ENCODE data around the gene TMEM88. TPM values are rescaled to one million over a fixed set of nuclear protein-coding genes. Genes with fewer than 3 reads are reported as not detected.

The TMEM88 gene
- total and polyA plus RNA-seq, 2 of the 13 experiments (the other 11 are each of a cell fraction or from before 2014, with no cell fraction given): 0.31 to 0.66 TPM

- TF ChIP-seq ZNF329 (CRISPR knock-in tag; IDR thresholded peaks at IDR 0.05; ENCODE audit: low read depth) (no peak), PLRG1 (conservative IDR thresholded peaks at IDR 0.05) (no peak)
These were observed 43.6 kb upstream of the TMEM88 start (continued) for GRCh38 chr17:7811251-7811650.

DNA sequence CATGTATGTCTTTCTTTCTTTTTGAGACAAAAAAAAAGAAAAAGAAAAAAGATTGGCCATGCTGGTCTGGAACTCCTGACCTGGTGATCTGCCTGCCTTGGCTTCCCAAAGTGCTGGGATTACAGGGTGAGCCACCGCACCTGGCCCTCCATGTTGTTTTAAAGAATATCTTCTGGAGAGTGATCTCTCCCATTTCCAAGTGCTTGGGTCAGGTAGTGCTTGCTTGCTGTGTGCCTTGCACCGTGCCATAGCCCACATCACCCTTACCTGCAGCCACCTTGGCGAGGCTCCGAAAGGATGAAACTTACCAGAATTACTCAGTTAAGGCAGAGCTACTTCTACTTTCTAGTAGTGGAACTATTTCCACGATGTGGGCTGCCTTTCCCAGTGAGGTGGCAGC is 39.9 kb upstream of the TMEM88 start:
- Histone ChIP-seq H3K4me2 (ENCODE audit: low read depth, low read length) (no peak overlapping the region), H3K4me3 (replicated peaks in 1 of 3; ENCODE audit: insufficient read depth in 1 of 3, low read depth in 2 of 3, low read length in 3 of 3) (no peak overlapping the region), H3K79me2 (ENCODE audit: insufficient read depth, low read length) (no peaks in the 10 kb centered on the region), H4K20me1 (ENCODE audit: insufficient read depth, low read length) (no peaks in the 10 kb centered on the region), H3K9me3 (ENCODE audit: low read length) (no peaks in the 10 kb centered on the region), H3K27ac (ENCODE audit: extremely low read length, insufficient read depth, low read length) (no peak overlapping the region), H3K9ac (ENCODE audit: insufficient read depth, low read depth, low read length) (no peak overlapping the region), H3K27me3 (ENCODE audit: control insufficient read depth in 1 of 2, insufficient read depth in 2 of 2, low read length in 2 of 2) (peaks cover 1 to 44% of the 10 kb centered on the region in 2 experiments; a peak in 4 of 5 replicates), H2AFZ (ENCODE audit: low read length) (no peak overlapping the region), H3K4me1 (ENCODE audit: insufficient read depth, low read length) (no peaks in the 10 kb centered on the region), H3K36me3 (replicated peaks in 1 of 2; ENCODE audit: control insufficient read depth in 1 of 2, insufficient read depth in 2 of 2, low read length in 2 of 2) (no peaks in the 10 kb centered on the region)
- ATAC-seq (no peak), FAIRE-seq (no peak), DNase-seq (ENCODE audit: low spot score) (no peak)
- intact Hi-C loops (cut with micrococcal nuclease; ENCODE audit: unreplicated experiment) (no loop called here), in situ Hi-C loops (cut with HindIII; ENCODE audit: extremely low pct_ligation_motif_present, low pct_unique_long_range_greater_than_20kb) (no loop called here)
- no TSS peak for BruUV-seq (replicated peaks)
- ChIA-PET POLR2A (no interaction called here), CTCF (ENCODE audit: low intra/inter-chr PET ratio, low total read pairs) (no interaction called here)
- TF ChIP-seq BHLHE40 (IDR thresholded peaks at IDR 0.05; ENCODE audit: low read length): no peak
- no peak for TF ChIP-seq ZGPAT (CRISPR knock-in tag; IDR thresholded peaks at IDR 0.05)
- no peak for TF ChIP-seq SP5 (CRISPR knock-in tag; IDR thresholded peaks at IDR 0.05; ENCODE audit: borderline replicate concordance, low read depth)
- no peak for TF ChIP-seq CC2D1A (CRISPR knock-in tag; IDR thresholded peaks at IDR 0.05)
- no peak for TF ChIP-seq ZNF33B (CRISPR knock-in tag; IDR thresholded peaks at IDR 0.05)
- TF ChIP-seq, protein P1, sequence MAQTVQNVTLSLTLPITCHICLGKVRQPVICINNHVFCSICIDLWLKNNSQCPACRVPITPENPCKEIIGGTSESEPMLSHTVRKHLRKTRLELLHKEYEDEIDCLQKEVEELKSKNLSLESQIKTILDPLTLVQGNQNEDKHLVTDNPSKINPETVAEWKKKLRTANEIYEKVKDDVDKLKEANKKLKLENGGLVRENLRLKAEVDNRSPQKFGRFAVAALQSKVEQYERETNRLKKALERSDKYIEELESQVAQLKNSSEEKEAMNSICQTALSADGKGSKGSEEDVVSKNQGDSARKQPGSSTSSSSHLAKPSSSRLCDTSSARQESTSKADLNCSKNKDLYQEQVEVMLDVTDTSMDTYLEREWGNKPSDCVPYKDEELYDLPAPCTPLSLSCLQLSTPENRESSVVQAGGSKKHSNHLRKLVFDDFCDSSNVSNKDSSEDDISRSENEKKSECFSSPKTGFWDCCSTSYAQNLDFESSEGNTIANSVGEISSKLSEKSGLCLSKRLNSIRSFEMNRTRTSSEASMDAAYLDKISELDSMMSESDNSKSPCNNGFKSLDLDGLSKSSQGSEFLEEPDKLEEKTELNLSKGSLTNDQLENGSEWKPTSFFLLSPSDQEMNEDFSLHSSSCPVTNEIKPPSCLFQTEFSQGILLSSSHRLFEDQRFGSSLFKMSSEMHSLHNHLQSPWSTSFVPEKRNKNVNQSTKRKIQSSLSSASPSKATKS (CRISPR knock-in tag; IDR thresholded peaks at IDR 0.05): no peak
- no peak for TF ChIP-seq ZNF513 (CRISPR knock-in tag; conservative IDR thresholded peaks at IDR 0.05)
- no peak for TF ChIP-seq SPEN (CRISPR knock-in tag; IDR thresholded peaks at IDR 0.05; ENCODE audit: low read depth)
- 43% methylated on average over 5 of the region's 5 CpGs for WGBS (ENCODE audit: low lambda C conversion rate)

All from HepG2 (cell line).